ENCODE measurements around the gene BCR.

BCR gene

GRCh38 chr22:23184100-23184763 lies 3.9 kb downstream of the BCR start:
- WGBS (ENCODE audit: extremely low coverage, insufficient coverage, low lambda C conversion rate) = no CpG with 5 or more reads among the region's 3 CpGs

GRCh38 chr22:23184764-23185113 lies 4.4 kb downstream of the BCR start:
- Histone ChIP-seq H3K27me3 (ENCODE audit: insufficient read depth, low read length, poor library complexity) (no peaks in the 10 kb centered on the region), H3K56ac (ENCODE audit: low read length) (no peak overlapping the region), H2AK5ac (ENCODE audit: low read length) (no peak overlapping the region), H3K4me3 (ENCODE audit: low read length) (no peak overlapping the region), H2BK120ac (ENCODE audit: low read depth, low read length) (no peak overlapping the region), H3K23ac (ENCODE audit: low read length) (no peak overlapping the region), H4K5ac (ENCODE audit: low read length) (no peak overlapping the region), H2BK5ac (ENCODE audit: low read length) (no peak overlapping the region), H3K79me2 (ENCODE audit: control insufficient read depth, insufficient read depth, low read length) (peaks cover 82% of the 10 kb centered on the region), H3K27ac (ENCODE audit: low read depth, low read length) (no peak overlapping the region), H3K4ac (ENCODE audit: low read depth, low read length) (no peak overlapping the region), H3K18ac (ENCODE audit: low read length) (no peak overlapping the region), H3K79me1 (ENCODE audit: low read length) (peaks cover 26% of the 10 kb centered on the region), H3K4me2 (ENCODE audit: low read length) (no peak overlapping the region), H3K36me3 (ENCODE audit: control insufficient read depth, insufficient read depth, low read length) (no peaks in the 10 kb centered on the region), H4K8ac (ENCODE audit: low read depth, low read length) (no peak overlapping the region), H3K4me1 (ENCODE audit: control insufficient read depth, low read depth, low read length) (peaks cover 21% of the 10 kb centered on the region), H2BK15ac (replicated peaks; ENCODE audit: low read depth) (no peak overlapping the region), H3K9ac (ENCODE audit: low read length) (no peak overlapping the region)
- no CpG with 5 or more reads among the region's 5 CpGs for WGBS (ENCODE audit: extremely low coverage, insufficient coverage, low lambda C conversion rate)
- no peak for DNase-seq

More at GRCh38 chr22:23184100-23184763, 3.9 kb downstream of the BCR start:
- H3K18ac ChIP-seq (ENCODE audit: low read length) = peak overlapping the region; percentile 35
- no peak overlapping the region for H3K23ac ChIP-seq (ENCODE audit: low read length)
- DNase-seq = no peak
- no peak overlapping the region for H3K4me3 ChIP-seq (ENCODE audit: low read length)
- H2BK5ac ChIP-seq (ENCODE audit: low read length) = no peak overlapping the region
- no peak overlapping the region for H4K8ac ChIP-seq (ENCODE audit: low read depth, low read length)
- peak overlapping the region; percentile 83 for H3K56ac ChIP-seq (ENCODE audit: low read length)
- no peak overlapping the region for H2BK120ac ChIP-seq (ENCODE audit: low read depth, low read length)
- H3K4me2 ChIP-seq (ENCODE audit: low read length) = peak overlapping the region; percentile 73
- H2AK5ac ChIP-seq (ENCODE audit: low read length) = no peak overlapping the region
- H3K79me2 ChIP-seq (ENCODE audit: control insufficient read depth, insufficient read depth, low read length) = peaks cover 77% of the 10 kb centered on the region
- H3K36me3 ChIP-seq (ENCODE audit: control insufficient read depth, insufficient read depth, low read length) = no peaks in the 10 kb centered on the region
- peaks cover 25% of the 10 kb centered on the region for H3K79me1 ChIP-seq (ENCODE audit: low read length)
- no peaks in the 10 kb centered on the region for H3K27me3 ChIP-seq (ENCODE audit: insufficient read depth, low read length, poor library complexity)
- no peak overlapping the region for H3K27ac ChIP-seq (ENCODE audit: low read depth, low read length)
- no peak overlapping the region for H4K5ac ChIP-seq (ENCODE audit: low read length)
- peak overlapping the region; percentile 95 for H3K9ac ChIP-seq (ENCODE audit: low read length)
- H2BK15ac ChIP-seq (replicated peaks; ENCODE audit: low read depth) = no peak overlapping the region
- no peak overlapping the region for H3K4ac ChIP-seq (ENCODE audit: low read depth, low read length)
- peaks cover 22% of the 10 kb centered on the region for H3K4me1 ChIP-seq (ENCODE audit: control insufficient read depth, low read depth, low read length)

GRCh38 chr22:23187211-23187610 lies 6.9 kb downstream of the BCR start:
- DNase-seq = no peak
- Histone ChIP-seq H2AK5ac (ENCODE audit: low read length) (no peak overlapping the region), H3K4ac (ENCODE audit: low read depth, low read length) (no peak overlapping the region), H4K8ac (ENCODE audit: low read depth, low read length) (no peak overlapping the region), H3K23ac (ENCODE audit: low read length) (no peak overlapping the region), H3K9ac (ENCODE audit: low read length) (no peak overlapping the region), H3K27ac (ENCODE audit: low read depth, low read length) (no peak overlapping the region), H3K79me2 (ENCODE audit: control insufficient read depth, insufficient read depth, low read length) (peaks cover 94% of the 10 kb centered on the region), H3K36me3 (ENCODE audit: control insufficient read depth, insufficient read depth, low read length) (no peaks in the 10 kb centered on the region), H3K79me1 (ENCODE audit: low read length) (peaks cover 27% of the 10 kb centered on the region), H2BK15ac (replicated peaks; ENCODE audit: low read depth) (no peak overlapping the region), H4K5ac (ENCODE audit: low read length) (no peak overlapping the region), H3K56ac (ENCODE audit: low read length) (no peak overlapping the region), H2BK5ac (ENCODE audit: low read length) (no peak overlapping the region), H3K18ac (ENCODE audit: low read length) (no peak overlapping the region), H3K27me3 (ENCODE audit: insufficient read depth, low read length, poor library complexity) (no peaks in the 10 kb centered on the region), H3K4me1 (ENCODE audit: control insufficient read depth, low read depth, low read length) (peaks cover 22% of the 10 kb centered on the region), H3K4me3 (ENCODE audit: low read length) (no peak overlapping the region), H2BK120ac (ENCODE audit: low read depth, low read length) (no peak overlapping the region), H3K4me2 (ENCODE audit: low read length) (no peak overlapping the region)
- no CpG with 5 or more reads among the region's 4 CpGs for WGBS (ENCODE audit: extremely low coverage, insufficient coverage, low lambda C conversion rate)

GRCh38 chr22:23187871-23188700 lies 7.8 kb downstream of the BCR start:
- no peak overlapping the region for H3K4me3 ChIP-seq (ENCODE audit: low read length)

GRCh38 chr22:23190526-23190925 lies 10.2 kb downstream of the BCR start:
- no peak overlapping the region for H3K4me2 ChIP-seq (ENCODE audit: low read length)
- peaks cover 13% of the 10 kb centered on the region for H3K4me1 ChIP-seq (ENCODE audit: control insufficient read depth, low read depth, low read length)
- no peaks in the 10 kb centered on the region for H3K27me3 ChIP-seq (ENCODE audit: insufficient read depth, low read length, poor library complexity)
- H4K8ac ChIP-seq (ENCODE audit: low read depth, low read length) = no peak overlapping the region
- no peak overlapping the region for H3K4me3 ChIP-seq (ENCODE audit: low read length)
- H3K18ac ChIP-seq (ENCODE audit: low read length) = no peak overlapping the region
- no peak overlapping the region for H3K23ac ChIP-seq (ENCODE audit: low read length)
- no CpG with 5 or more reads among the region's 9 CpGs for WGBS (ENCODE audit: extremely low coverage, insufficient coverage, low lambda C conversion rate)
- H2BK15ac ChIP-seq (replicated peaks; ENCODE audit: low read depth) = no peak overlapping the region
- no peak overlapping the region for H3K56ac ChIP-seq (ENCODE audit: low read length)
- no peak overlapping the region for H2BK5ac ChIP-seq (ENCODE audit: low read length)
- peaks cover 1% of the 10 kb centered on the region for H3K36me3 ChIP-seq (ENCODE audit: control insufficient read depth, insufficient read depth, low read length)
- no peak for DNase-seq
- H3K27ac ChIP-seq (ENCODE audit: low read depth, low read length) = no peak overlapping the region
- H2BK120ac ChIP-seq (ENCODE audit: low read depth, low read length) = no peak overlapping the region
- H3K79me2 ChIP-seq (ENCODE audit: control insufficient read depth, insufficient read depth, low read length) = peaks cover 86% of the 10 kb centered on the region
- no peak overlapping the region for H3K9ac ChIP-seq (ENCODE audit: low read length)
- H2AK5ac ChIP-seq (ENCODE audit: low read length) = no peak overlapping the region
- H3K79me1 ChIP-seq (ENCODE audit: low read length) = peaks cover 34% of the 10 kb centered on the region
- no peak overlapping the region for H3K4ac ChIP-seq (ENCODE audit: low read depth, low read length)
- H4K5ac ChIP-seq (ENCODE audit: low read length) = no peak overlapping the region

More at GRCh38 chr22:23187871-23188700, 7.8 kb downstream of the BCR start:
- H2BK15ac ChIP-seq (replicated peaks; ENCODE audit: low read depth) = no peak overlapping the region
- no peak overlapping the region for H2AK5ac ChIP-seq (ENCODE audit: low read length)
- H4K8ac ChIP-seq (ENCODE audit: low read depth, low read length) = no peak overlapping the region
- H3K4me1 ChIP-seq (ENCODE audit: control insufficient read depth, low read depth, low read length) = peaks cover 21% of the 10 kb centered on the region
- no peak overlapping the region for H3K18ac ChIP-seq (ENCODE audit: low read length)
- no peak overlapping the region for H3K56ac ChIP-seq (ENCODE audit: low read length)
- H3K27ac ChIP-seq (ENCODE audit: low read depth, low read length) = no peak overlapping the region
- H3K36me3 ChIP-seq (ENCODE audit: control insufficient read depth, insufficient read depth, low read length) = peaks cover 1% of the 10 kb centered on the region
- no peak overlapping the region for H3K4ac ChIP-seq (ENCODE audit: low read depth, low read length)
- H3K79me2 ChIP-seq (ENCODE audit: control insufficient read depth, insufficient read depth, low read length) = peaks cover 94% of the 10 kb centered on the region
- H2BK120ac ChIP-seq (ENCODE audit: low read depth, low read length) = no peak overlapping the region
- no peak overlapping the region for H2BK5ac ChIP-seq (ENCODE audit: low read length)
- no peaks in the 10 kb centered on the region for H3K27me3 ChIP-seq (ENCODE audit: insufficient read depth, low read length, poor library complexity)
- H3K79me1 ChIP-seq (ENCODE audit: low read length) = peaks cover 30% of the 10 kb centered on the region
- no peak overlapping the region for H4K5ac ChIP-seq (ENCODE audit: low read length)
- DNase-seq = no peak
- peak overlapping the region; percentile 21 for H3K9ac ChIP-seq (ENCODE audit: low read length)
- whole genome bisulfite sequencing (ENCODE audit: extremely low coverage, insufficient coverage, low lambda C conversion rate) = no CpG with 5 or more reads among the region's 7 CpGs
- H3K4me2 ChIP-seq (ENCODE audit: low read length) = no peak overlapping the region
- H3K23ac ChIP-seq (ENCODE audit: low read length) = peak overlapping the region; percentile 57

Data from mesendoderm (in vitro differentiated cells).